GM13977 (cell line): ENCODE measurements around the gene CACNA1D.

Experiments used
- DNase-seq: peaks from one replicate; pipeline ENCODE4 v3.0.0; 2012; ENCODE audit warnings: low spot score
- CTCF ChIP-seq: IDR thresholded peaks from 2 replicates; pipeline ENCODE4 v1.5.1; 2012; ENCODE audit warnings: mild to moderate bottlenecking, control low read depth; ENCODE audit not compliant: insufficient read depth; ENCODE audit errors: extremely low read depth, missing control alignments
- in situ Hi-C: fragments of 300-500 bp; cut with MboI; formaldehyde crosslinking; loops from one replicate; pipeline ENCODE4 v1.12.0; 2022; ENCODE audit warnings: low sequenced_read_pairs, low pct_unique_long_range_greater_than_20kb, mixed read lengths, inconsistent platforms; ENCODE audit not compliant: unreplicated experiment

The CACNA1D gene

GRCh38 chr3:53820756-53821580 lies 326.6 kb downstream of the CACNA1D start:
- in situ Hi-C loops: no loop called here
- TF ChIP-seq CTCF: no peak
- DNase-seq: no peak

GRCh38 chr3:53821631-53822121 lies 327.3 kb downstream of the CACNA1D start:
- no peak for TF ChIP-seq CTCF
- in situ Hi-C loops: no loop called here
- DNase-seq: peak; percentile 33

DNA sequence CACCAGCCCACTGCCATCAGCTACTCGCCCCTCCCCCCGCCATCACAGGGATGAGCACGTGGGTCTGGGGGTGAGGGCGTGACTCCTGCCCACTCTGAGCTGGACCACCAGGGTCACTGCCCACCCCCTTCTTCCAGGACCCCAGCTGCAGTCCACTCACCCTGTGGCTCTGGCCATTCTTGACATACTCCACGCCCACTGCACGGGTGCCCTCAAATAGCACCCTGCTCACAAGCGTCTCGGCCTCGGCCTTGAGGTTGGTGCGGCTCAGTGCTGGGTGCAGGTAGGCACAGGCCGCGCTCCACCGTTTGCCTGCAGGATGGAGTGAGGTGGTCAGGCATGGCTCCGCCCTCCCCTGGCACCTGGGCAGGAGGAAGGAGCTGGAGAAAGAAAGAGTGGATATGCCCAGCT lies 327.9 kb downstream of the CACNA1D start:
- in situ Hi-C loops: no loop called here
- no peak for TF ChIP-seq CTCF

DNA sequence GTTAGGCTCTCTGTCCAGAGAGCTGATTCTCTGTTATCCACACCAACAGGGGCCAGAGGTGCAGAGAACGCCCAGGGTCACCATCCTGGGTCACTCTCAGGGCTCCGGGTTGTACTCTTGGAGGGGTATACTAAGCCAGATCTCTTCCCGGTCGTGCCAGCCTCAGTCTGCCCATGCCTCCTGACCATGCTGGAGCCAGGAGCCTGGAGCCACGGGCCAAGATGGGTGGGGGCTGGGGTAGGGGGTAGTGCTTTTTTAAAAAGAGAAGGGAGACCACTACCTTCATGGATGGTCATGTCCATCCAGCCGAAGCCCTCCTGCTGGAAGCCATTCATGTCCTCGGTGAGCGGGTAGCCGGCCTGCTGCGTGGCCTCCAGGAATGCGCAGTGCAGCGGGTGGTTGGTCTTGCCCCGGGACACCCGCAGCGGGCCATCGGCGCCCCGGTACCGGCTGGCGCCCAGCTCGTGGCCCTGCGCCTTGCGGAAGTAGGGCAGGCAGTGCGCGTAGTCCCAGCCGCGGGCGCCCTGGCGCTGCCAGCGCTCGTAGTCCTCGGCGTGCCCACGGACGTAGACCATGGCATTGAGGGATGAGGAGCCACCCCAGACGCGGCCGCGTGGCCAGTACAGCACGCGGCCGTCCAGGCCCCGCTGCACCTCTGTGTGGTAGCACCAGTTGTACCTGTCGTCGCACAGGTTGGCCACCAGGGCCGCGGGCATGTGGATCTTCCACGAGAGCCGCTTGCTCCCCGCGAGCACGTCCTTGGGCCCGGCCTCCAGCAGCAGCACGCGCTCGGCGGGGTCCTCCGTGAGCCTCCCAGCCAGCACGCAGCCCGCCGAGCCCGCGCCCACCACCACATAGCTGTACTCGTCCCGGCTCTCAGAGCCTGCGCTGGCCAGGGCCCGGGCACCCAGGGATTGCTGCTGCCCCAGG lies 328.9 kb downstream of the CACNA1D start:
- DNase-seq: no peak
- no peak for TF ChIP-seq CTCF
- in situ Hi-C loops: no loop called here

More for the DNA sequence above, 327.9 kb downstream of the CACNA1D start:
- no peak for DNase-seq

GRCh38 chr3:53823956-53824657 lies 329.7 kb downstream of the CACNA1D start:
- DNase-seq: no peak
- in situ Hi-C loops: no loop called here
- no peak for TF ChIP-seq CTCF

- DNase-seq: no peak
- TF ChIP-seq CTCF: no peak
- in situ Hi-C loops: no loop called here
Observed at GRCh38 chr3:53824795-53825194, 330.4 kb downstream of the CACNA1D start.
